Glomerular endothelial cell (primary cell): ENCODE data around the gene FCMR. TPM values are rescaled to one million over a fixed set of nuclear protein-coding genes. Genes with fewer than 3 reads are reported as not detected.
"Not testable (repeated sequence)": the region's sequence is repeated elsewhere in the genome, so short reads cannot be mapped to it uniquely, and the experiment has no call there.

ENCODE experiments used
- DNase-seq: peaks from one replicate; pipeline ENCODE4 v3.0.0-alpha.2; 2011; ENCODE audit warnings: low read depth, low spot score; ENCODE audit errors: extremely low read depth
- total RNA-seq: library from RNA; depleted of rRNA; stranded (reverse); fragments of >200 nt; gene quantifications from 2 replicates; pipeline ENCODE4 v1.2.3, GENCODE V29; 2015

The FCMR gene
- total RNA-seq, 1 donor from 2014 or later, result 1.1 TPM

DNA sequence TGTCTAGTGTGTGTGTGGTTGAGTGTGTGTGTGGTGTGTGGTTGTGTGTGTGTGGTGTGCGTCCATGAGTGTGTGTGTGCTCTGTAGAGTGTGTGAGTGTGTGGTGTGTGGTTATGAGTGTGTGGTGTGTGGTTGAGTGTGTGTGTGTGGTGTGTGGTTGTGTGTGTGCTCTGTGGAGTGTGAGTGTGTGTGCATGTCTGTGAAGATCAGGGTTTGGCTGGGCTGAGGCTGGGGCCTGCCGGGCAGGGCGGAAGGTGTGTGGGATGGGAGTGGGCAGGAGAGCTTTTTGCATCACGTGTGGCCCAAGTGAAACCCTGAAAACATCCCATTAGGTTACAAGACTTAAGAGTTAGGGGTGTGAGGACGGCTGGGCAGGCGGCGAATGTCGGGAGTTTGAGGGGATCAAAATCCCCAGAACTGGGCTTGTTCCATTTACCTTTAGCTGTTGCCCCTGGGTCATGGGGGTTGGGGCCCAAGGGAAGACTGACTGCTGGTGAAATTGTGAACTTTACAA lies 2.9 kb upstream of the FCMR start:
- DNase-seq, result no peak

DNA sequence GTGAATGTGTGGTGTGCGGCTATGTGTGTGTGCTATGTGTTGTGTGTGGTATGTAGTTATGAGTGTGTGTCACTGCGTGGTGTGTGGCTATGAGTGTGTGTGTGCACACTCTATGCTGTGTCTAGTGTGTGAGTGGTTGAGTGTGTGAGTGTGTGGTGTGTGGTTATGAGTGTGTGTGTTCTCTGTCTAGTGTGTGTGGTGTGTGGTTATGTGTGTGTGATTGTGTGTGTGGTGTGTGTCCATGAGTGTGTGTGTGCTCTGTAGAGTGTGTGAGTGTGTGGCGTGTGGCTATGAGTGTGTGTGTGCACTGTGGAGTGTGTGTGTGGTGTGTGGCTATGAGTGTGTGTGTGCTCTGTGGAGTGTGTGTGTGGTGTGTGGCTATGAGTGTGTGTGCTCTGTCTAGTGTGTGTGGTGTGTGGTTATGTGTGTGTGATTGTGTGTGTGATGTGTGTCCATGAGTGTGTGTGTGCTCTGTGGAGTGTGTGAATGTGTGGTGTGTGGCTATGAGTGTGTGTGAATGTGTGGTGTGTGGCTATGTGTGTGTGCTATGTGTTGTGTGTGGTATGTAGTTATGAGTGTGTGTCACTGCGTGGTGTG lies 2.3 kb upstream of the FCMR start:
- not testable (repeated sequence) for DNase-seq

DNA sequence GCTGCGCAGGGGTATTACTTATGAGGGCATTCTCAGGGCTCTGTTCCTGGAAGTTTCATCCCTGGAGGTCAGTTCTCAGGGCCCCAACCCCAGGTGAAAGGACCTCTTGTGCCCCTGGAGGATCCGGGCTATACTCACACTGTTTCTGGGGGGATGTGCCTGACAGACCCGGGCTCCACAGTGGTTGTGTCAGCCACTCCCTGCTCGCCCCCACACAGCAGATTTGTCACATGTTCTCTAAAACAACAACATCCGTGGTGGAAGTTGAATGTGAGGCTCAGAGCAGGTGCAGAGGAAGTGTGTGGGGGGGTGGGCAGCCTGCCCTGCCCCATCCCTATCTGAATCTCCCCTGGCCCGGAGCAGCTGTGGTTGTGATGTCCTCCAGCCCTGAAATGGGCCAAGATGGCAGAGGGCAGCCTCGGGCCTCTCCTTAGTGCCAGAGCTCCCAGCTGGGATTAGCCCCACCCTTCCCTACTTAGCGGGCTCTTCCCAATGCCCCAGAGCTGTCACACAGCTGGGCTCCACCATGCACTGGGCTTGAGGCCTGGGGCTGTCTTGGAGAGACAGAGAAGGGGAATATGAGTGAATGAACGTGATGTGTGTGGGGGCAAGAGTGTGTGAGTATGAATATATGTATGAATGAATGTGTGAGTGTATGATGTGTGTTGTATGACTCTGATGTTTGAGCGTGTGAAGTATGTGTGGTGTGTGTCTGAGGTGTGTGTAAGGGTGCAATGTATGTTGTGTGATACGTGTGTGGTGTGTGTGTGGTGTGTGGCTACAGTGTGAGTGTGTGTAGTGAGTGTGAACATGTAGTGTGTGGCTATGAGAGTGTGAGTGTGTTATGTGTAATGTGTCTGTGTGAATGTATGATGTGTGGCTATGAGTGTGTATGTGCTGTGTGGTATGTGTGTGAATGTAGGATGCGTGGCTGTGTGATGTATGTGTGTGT lies 1.5 kb upstream of the FCMR start:
- no peak for DNase-seq

GRCh38 chr1:206922524-206922923 lies 783 bp upstream of the FCMR start:
- DNase-seq, result no peak

GRCh38 chr1:206918076-206918475 lies 3.7 kb downstream of the FCMR start:
- DNase-seq, result no peak

DNA sequence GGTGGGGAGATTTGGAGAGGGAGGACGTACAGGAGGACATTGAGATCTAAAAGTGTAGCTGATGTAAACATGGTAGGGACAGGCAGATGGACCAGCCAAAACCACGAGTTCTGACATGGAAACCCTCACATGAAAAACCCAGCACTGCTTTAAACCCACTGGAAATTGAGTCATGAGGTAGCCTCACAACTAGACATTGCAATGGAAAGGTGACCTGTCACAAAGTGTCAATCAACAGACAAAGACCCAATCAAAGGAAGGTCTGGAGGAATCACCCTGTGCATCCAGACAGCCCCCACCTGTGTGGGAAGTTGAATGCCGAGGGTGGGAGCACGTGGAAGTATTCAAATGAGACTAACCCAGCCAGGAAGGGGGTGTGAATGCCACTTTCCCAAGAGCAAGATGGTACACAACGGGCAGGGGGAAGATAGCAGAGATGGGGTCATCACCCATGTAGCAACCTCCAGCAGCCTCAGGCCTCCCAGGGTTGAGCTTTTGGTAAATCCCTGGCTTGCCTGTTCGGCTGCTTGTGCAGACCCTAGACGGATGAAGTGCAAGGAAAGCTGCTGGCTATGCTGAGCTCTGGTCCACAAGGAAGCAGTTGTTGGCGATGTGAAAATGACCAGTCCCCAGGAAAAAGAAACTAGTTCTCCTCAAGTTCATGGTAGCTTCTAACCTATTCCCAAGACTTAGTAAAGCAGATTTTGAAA lies 5.6 kb downstream of the FCMR start:
- no peak for DNase-seq

GRCh38 chr1:206915030-206915735 lies 6.6 kb downstream of the FCMR start:
- no peak for DNase-seq

- DNase-seq, result no peak
These were observed 7.8 kb downstream of the FCMR start for GRCh38 chr1:206913766-206914537.

- DNase-seq, result peak; percentile 41
These were observed 9.2 kb downstream of the FCMR start for GRCh38 chr1:206912445-206913095.

- DNase-seq, result no peak
These were observed 10.6 kb downstream of the FCMR start for GRCh38 chr1:206911064-206911663.

DNA sequence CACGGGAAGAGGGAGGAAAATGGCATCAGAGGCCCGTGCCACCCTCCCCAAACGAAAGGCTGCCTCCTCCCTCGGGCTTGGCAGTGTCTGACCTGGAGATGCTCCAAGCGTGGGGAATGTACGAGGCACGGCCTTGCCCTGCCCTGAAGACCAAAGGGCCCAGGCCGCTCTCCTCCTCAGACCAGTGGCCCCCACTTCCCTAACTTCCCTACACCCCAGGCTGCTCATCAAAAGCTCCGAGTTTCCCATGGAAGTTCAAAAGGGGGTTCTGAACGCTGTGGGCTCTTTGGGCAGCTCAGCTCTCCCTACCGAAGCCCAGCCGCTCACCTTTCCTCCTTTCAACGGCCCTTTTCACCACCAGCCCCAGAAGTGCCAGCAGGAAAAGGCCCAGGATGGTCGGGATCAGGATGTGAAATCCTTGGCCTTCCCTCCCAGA lies 11.8 kb downstream of the FCMR start:
- no peak for DNase-seq

DNA sequence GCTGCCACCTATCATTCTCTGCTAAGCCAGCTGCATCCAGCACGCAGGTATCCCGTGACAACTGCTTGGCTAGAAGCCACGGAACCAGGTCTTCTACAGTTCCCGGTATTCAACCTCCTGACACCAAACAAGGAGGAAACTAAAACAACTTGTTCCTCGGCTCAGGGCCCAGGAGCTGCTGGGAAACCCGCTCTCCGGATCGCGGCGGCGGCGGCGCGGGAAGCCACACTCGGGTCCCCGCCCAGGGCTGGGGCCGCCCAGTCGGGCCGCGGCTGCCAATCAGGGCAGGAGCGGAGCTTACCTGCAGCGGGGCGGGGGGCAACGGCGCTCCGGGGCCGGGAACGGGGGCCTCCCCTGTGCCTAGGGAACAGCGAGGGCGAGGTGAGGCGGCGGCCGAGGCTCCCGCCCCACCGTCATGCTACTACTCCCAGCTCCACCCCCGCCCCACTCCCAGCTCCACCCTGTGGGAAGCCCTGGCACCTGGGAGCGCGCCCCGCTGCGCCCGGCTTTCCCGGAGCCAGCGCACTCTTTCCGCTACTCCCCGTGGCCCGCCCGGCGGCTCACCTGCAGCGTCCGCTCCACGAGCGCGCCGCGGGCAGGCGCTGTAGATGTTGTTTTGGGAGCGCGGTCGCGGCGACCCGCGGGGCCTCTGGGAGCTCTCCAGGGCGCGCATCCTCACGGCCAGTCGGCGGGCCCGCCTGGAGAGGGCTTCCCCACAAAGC lies 12.4 kb downstream of the FCMR start:
- no peak for DNase-seq

GRCh38 chr1:206908038-206908437 lies 13.7 kb downstream of the FCMR start:
- no peak for DNase-seq

DNA sequence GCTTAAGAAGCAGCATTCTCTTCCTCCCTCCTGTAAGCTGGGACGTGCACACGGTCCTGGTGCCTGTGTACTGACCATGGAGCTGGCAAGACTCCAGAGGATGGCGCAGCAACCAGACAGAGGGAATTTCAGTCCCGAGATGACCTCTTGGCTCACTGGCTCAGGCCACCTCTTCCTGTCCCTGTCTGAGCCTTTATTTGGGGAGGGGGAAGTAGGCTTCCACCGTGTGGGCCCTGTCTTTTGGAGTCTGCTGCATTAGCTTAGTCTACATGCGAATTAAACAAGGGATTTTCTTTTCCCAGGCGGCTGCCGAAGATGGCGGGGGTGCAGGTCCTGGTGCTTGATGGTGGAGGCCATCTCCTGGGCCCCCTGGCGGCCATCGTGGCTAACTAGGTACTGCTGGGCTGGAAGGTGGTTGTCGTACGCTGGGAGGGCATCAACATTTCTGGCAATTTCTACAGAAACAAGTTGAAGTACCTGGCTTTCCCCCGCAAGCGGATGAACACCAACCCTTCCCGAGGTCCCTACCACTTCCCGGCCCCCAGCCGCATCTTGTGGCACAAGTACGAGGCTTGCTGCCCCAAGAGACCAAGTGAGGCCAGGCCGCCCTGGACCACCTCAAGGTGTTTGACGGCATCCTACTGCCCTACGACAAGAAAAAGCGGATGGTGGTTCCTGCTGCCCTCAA lies 14.3 kb downstream of the FCMR start:
- DNase-seq, result no peak

GRCh38 chr1:206905295-206906164 lies 16.2 kb downstream of the FCMR start:
- DNase-seq, result no peak

GRCh38 chr1:206904423-206905142 lies 17.2 kb downstream of the FCMR start:
- no peak for DNase-seq
